CD4-positive, alpha-beta T cell (primary cell): ENCODE measurements around the gene CACNA1E. TPM values are rescaled to one million over a fixed set of nuclear protein-coding genes. Genes with fewer than 3 reads are reported as not detected.

Source experiments
- ATAC-seq: fragments of 200-7000 bp; cut with Tn5 transposase; one replicate; pipeline ENCODE4 v1.10.0; 2022; ENCODE audit warnings: mild to moderate bottlenecking; ENCODE audit not compliant: poor library complexity
- CTCF ChIA-PET: fragments of 350-600 bp; sonication (Branson Sonifier 250); formaldehyde crosslinking; loops from one replicate; lab custom pipeline; 2021; ENCODE audit warnings: antibody characterized with exemption, inconsistent platforms; lab: Charles Lee
- POLR2A ChIA-PET: fragments of 350-600 bp; sonication (Branson Sonifier 250); formaldehyde crosslinking; loops from one replicate; lab custom pipeline; 2021; ENCODE audit warnings: antibody characterized with exemption, inconsistent platforms; lab: Charles Lee
- DNase-seq, 14 experiments: peaks; one replicate each; pipeline ENCODE4 v3.0.0-alpha.2; 2013 to 2020; ENCODE audit warnings: mixed read lengths in 2 of 14
- H3K27ac ChIP-seq, 2 donors: one replicate each; pipeline versions ENCODE4 v1.5.1 to v1.7.0; 2013; ENCODE audit warnings: low read length in 2 of 2, low read depth in 1 of 2, mild to moderate bottlenecking in 1 of 2
- H3K27me3 ChIP-seq, 2 experiments: 1 replicate in 1 of 2; 2 replicates in 1 of 2; pipeline versions ENCODE4 v1.6.1 to v1.7.0; 2013; ENCODE audit warnings: low read length in 2 of 2, control low read depth in 1 of 2, mild to moderate bottlenecking in 1 of 2, moderate library complexity in 1 of 2; ENCODE audit not compliant: insufficient read depth in 2 of 2, control insufficient read depth in 1 of 2
- H3K36me3 ChIP-seq: one replicate; pipeline ENCODE4 v1.6.1; 2013; ENCODE audit warnings: low read length, control low read depth; ENCODE audit not compliant: insufficient read depth
- H3K4me1 ChIP-seq: one replicate; pipeline ENCODE4 v1.6.1; 2013; ENCODE audit warnings: low read length, control low read depth; ENCODE audit not compliant: insufficient read depth
- H3K4me3 ChIP-seq: one replicate; pipeline ENCODE4 v1.5.1; 2013; ENCODE audit warnings: mild to moderate bottlenecking, low read length, moderate library complexity
- H3K9me3 ChIP-seq, 2 experiments: 1 replicate in 1 of 2; 2 replicates in 1 of 2; pipeline versions ENCODE4 v1.6.1 to v1.7.0; 2013; ENCODE audit warnings: low read length in 2 of 2, mild to moderate bottlenecking in 2 of 2, control low read depth in 1 of 2, moderate library complexity in 1 of 2; ENCODE audit not compliant: control insufficient read depth in 1 of 2, insufficient read depth in 1 of 2
- H3K27ac Mint-ChIP-seq: one replicate; pipeline ENCODE4 v1.8.0; 2020; ENCODE audit warnings: mixed read lengths
- H3K27me3 Mint-ChIP-seq: one replicate; pipeline ENCODE4 v1.8.0; 2021; ENCODE audit warnings: mixed read lengths
- H3K36me3 Mint-ChIP-seq: one replicate; pipeline ENCODE4 v1.8.0; 2021; ENCODE audit warnings: low read depth, mixed read lengths
- H3K4me1 Mint-ChIP-seq: one replicate; pipeline ENCODE4 v1.8.0; 2021; ENCODE audit warnings: low read depth, mixed read lengths
- H3K4me3 Mint-ChIP-seq: one replicate; pipeline ENCODE4 v1.8.0; 2020; ENCODE audit warnings: mild to moderate bottlenecking, mixed read lengths
- H3K9me3 Mint-ChIP-seq: one replicate; pipeline ENCODE4 v1.8.0; 2020; ENCODE audit warnings: mixed read lengths
- intact Hi-C, 2 experiments: fragments of 100-400 bp; cut with DNase I in 1 of 2; cut with micrococcal nuclease in 1 of 2; formaldehyde crosslinking; loops; one replicate each; pipeline versions ENCODE4 v1.15.1 to v1.9.0; 2023 to 2025; cut with DNase I, micrococcal nuclease
- total RNA-seq, 174 experiments: library from RNA in 2 of 174; stranded (reverse) in 2 of 174; gene quantifications; one replicate each; pipeline ENCODE4 v1.2.3 and lab custom pipeline; 2021 to 2026
- TF ChIP-seq, protein P1 (sequence below): fragments of 200-600 bp; IDR thresholded peaks from one replicate; pipeline ENCODE4 v1.8.0; 2022; ENCODE audit warnings: antibody characterized with exemption, mild to moderate bottlenecking

CACNA1E gene
- total RNA-seq, 2 experiments from 2014 or later = not detected

DNA sequence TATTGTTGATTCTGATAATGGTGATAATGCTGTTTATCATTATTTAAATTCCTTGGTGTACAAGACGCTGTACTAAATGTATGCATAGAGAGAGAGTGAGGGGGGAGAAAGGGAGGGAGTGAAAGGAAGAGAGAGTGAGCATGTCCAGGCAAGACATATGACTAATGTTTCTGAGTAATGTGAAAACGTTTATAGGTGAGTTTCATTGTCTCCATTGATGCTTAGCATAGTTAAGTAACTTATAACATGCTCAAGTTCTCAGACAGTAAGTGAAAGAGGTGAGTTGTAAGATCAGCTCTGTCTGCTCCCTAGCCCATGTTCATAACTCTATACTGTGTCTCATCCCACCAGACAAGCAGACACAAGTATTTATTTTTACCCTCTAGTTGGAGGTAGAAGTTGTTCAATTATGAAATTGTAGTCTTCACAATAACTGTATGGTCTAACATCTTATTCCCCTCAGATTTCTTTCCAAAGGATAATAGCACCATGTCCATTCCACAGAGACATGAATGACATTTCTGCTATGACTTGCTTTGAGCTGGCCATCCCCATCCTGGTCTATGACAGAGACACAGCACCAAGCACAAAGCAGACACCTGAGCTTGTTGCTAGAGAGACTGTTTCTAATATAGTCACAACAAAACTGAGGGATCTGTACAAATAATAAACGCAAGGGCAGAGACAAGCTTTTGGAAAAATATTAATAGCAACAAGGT is 285.1 kb downstream of the CACNA1E start:
- Mint-ChIP-seq H3K36me3 (no peaks in the 10 kb centered on the region), H3K4me1 (no peaks in the 10 kb centered on the region), H3K27me3 (peaks cover 26% of the 10 kb centered on the region), H3K4me3 (no peak overlapping the region), H3K27ac (no peak overlapping the region), H3K9me3 (no peaks in the 10 kb centered on the region)
- TF ChIP-seq, protein P1, sequence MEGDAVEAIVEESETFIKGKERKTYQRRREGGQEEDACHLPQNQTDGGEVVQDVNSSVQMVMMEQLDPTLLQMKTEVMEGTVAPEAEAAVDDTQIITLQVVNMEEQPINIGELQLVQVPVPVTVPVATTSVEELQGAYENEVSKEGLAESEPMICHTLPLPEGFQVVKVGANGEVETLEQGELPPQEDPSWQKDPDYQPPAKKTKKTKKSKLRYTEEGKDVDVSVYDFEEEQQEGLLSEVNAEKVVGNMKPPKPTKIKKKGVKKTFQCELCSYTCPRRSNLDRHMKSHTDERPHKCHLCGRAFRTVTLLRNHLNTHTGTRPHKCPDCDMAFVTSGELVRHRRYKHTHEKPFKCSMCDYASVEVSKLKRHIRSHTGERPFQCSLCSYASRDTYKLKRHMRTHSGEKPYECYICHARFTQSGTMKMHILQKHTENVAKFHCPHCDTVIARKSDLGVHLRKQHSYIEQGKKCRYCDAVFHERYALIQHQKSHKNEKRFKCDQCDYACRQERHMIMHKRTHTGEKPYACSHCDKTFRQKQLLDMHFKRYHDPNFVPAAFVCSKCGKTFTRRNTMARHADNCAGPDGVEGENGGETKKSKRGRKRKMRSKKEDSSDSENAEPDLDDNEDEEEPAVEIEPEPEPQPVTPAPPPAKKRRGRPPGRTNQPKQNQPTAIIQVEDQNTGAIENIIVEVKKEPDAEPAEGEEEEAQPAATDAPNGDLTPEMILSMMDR = no peak
- no peak for ATAC-seq
- no peak for DNase-seq
- Histone ChIP-seq H3K27me3 (peaks cover 0 to 3% of the 10 kb centered on the region in 2 experiments), H3K36me3 (no peaks in the 10 kb centered on the region), H3K9me3 (no peaks in the 10 kb centered on the region), H3K4me3 (no peak overlapping the region), H3K4me1 (no peaks in the 10 kb centered on the region), H3K27ac (no peak overlapping the region)
- POLR2A ChIA-PET = no interaction called here
- intact Hi-C loops = no loop called here
- CTCF ChIA-PET = no interaction called here

DNA sequence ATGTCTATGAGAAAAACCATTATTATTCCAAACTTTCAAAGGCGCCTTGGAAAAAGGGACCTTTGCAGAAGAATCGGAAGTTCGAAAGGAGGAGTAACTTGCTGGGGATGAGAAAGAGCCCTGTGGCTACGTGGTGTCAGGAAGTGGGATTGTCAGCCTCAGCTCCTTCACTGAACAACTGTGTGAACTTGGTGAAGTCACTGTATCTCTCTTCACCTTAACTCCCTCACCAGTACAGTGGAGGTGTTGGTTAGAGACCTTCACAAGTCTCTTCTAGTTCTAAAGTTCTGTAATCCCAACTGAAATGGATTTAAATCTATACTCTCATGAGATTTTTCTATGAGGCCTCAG is 285.6 kb downstream of the CACNA1E start:
- H3K4me3 Mint-ChIP-seq = no peak overlapping the region
- ChIA-PET POLR2A (no interaction called here), CTCF (no interaction called here)
- TF ChIP-seq, protein P1 = no peak
- Histone ChIP-seq H3K27ac (no peak overlapping the region), H3K27me3 (peaks cover 0 to 3% of the 10 kb centered on the region in 2 experiments), H3K4me1 (no peaks in the 10 kb centered on the region), H3K36me3 (no peaks in the 10 kb centered on the region), H3K9me3 (no peaks in the 10 kb centered on the region), H3K4me3 (no peak overlapping the region)
- intact Hi-C loops = no loop called here
- no peak for DNase-seq
- no peak for ATAC-seq
- H3K36me3 Mint-ChIP-seq = no peaks in the 10 kb centered on the region
- no peaks in the 10 kb centered on the region for H3K4me1 Mint-ChIP-seq
- no peak overlapping the region for H3K27ac Mint-ChIP-seq
- no peaks in the 10 kb centered on the region for H3K9me3 Mint-ChIP-seq
- peaks cover 26% of the 10 kb centered on the region for H3K27me3 Mint-ChIP-seq

DNA sequence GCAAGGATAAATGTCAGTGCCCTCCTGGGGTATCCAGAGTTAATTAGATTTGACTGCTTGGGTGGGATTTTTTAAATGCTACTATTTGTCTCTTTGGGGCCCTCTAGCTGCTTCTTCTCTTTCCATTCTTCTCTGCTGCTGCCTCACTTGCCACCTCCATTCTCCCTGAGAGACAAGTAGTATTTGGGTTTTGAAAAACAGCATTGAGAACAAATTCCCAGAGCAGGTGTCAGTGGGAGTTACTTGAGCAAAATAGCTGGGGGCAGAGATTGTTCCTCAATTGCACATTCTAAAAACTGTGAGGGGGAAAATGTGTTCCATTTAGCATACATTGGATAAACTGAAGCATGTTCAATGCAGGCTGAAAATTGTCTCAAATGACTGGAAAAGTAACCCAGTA is 286.5 kb downstream of the CACNA1E start:
- Mint-ChIP-seq H3K36me3 (no peaks in the 10 kb centered on the region), H3K4me3 (no peak overlapping the region), H3K9me3 (no peaks in the 10 kb centered on the region), H3K27ac (no peak overlapping the region), H3K27me3 (peaks cover 26% of the 10 kb centered on the region), H3K4me1 (no peaks in the 10 kb centered on the region)
- Histone ChIP-seq H3K9me3 (no peaks in the 10 kb centered on the region), H3K4me1 (no peaks in the 10 kb centered on the region), H3K4me3 (no peak overlapping the region), H3K27ac (no peak overlapping the region), H3K27me3 (peaks cover 0 to 3% of the 10 kb centered on the region in 2 experiments), H3K36me3 (no peaks in the 10 kb centered on the region)
- DNase-seq (no peak), ATAC-seq (no peak)
- POLR2A ChIA-PET = no interaction called here
- CTCF ChIA-PET = no interaction called here
- intact Hi-C loops = no loop called here
- TF ChIP-seq, protein P1 = no peak
